Posterior cingulate gyrus (tissue), 11 donors: ENCODE results near the gene TRIO.

Experiments used
- DNase-seq, 10 donors: peaks; one replicate each; pipeline versions ENCODE4 v3.0.0 to v3.0.0-alpha.2; 2020 to 2021; ENCODE audit warnings: mixed read lengths in 3 of 10
- intact Hi-C: fragments of 100-400 bp; cut with DNase I; formaldehyde crosslinking; loops from one replicate; pipeline ENCODE4 v1.15.1; 2023

TRIO gene

DNA sequence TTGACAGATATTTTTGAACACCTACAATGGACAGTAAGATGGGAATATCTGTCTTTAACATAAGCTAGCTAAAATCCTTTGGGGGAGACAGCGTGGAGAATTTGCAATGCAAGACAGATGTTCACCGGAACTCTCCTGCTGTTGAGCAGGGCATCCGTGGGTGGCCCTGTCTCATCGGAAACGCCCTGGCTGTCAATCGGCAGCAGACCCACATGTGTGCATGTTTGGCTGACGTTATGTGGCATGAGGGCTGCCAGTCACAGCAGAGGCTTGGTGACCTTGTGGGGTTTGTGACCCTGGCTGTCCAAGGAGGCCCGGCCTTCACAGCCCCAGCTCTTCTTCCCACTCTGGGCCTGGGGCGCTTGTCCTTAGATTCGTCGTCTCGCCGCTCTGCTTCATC, 308.7 kb downstream of the TRIO start:
- intact Hi-C loops: no loop called here
- no peak for DNase-seq

- intact Hi-C loops: no loop called here
- no peak for DNase-seq
Measured at GRCh38 chr5:14452685-14453454, 309.7 kb downstream of the TRIO start.

DNA sequence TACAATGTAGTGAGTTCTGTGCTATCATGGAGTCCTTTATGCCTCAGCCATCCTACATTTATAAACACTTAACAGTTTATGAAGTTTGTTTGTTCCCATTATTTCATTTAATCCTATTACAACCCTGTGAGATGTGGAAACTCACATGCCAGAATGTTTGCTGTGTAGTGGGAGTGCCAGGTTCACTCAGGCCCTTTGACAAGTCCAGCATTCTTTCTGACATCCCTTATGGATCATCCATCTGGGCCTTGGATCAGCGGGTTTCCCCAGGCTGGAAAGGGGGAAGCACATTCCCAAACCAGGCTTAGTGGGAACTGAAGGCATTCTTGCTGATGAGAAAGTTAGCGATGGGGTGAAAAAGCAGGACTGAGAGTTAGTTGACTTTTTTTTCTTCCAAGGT, 310.3 kb downstream of the TRIO start:
- intact Hi-C loops: no loop called here

DNA sequence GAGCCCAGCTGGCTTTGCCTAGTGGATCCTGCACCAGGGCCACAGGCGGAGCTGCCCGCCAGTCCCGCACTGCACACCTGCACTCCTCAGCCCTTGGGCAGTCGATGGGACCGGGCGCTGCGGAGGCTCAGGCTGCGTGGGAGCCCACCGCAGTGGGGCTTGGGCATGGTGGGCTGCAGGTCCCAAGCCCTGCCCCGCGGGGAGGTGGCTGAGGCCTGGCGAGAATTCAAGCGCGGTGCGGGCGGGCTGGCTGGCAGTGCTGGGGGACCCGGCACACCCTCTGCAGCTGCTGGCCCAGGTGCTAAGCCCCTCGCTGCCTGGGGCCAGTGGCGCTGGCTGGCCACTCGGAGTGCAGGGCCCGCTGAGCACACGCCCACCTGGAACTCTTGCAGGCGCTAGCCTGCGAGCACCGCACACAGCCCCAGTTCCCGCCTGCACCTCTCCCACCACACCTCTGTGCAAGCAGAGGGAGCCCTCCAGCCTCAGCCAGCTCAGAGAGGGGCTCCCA, 312.7 kb downstream of the TRIO start:
- intact Hi-C loops: no loop called here

More for the DNA sequence above, 310.3 kb downstream of the TRIO start:
- no peak for DNase-seq

GRCh38 chr5:14457476-14457875, 314.3 kb downstream of the TRIO start:
- intact Hi-C loops: no loop called here
- DNase-seq: no peak

More for the DNA sequence above, 312.7 kb downstream of the TRIO start:
- no peak for DNase-seq

GRCh38 chr5:14458414-14458813, 315.3 kb downstream of the TRIO start:
- intact Hi-C loops: no loop called here
- DNase-seq: no peak

DNA sequence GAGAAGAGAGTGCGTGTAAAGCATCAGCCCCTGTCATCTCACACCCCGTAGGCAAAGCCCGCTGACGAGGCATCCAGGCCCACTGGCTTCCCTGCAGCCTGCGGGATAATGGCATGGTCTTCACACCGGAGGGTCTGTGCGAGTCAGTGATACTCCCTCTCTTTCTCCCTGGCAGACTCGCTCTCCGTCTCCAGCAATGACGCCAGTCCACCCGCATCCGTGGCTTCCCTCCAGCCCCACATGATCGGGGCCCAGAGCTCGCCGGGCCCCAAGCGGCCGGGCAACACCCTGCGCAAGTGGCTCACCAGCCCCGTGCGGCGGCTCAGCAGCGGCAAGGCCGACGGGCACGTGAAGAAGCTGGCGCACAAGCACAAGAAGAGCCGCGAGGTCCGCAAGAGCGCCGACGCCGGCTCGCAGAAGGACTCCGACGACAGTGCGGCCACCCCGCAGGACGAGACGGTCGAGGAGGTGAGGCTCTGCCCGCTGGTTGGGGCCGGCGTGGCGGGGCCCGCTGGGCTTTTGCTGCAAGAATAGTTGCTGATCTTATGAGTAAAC, 317.8 kb downstream of the TRIO start:
- DNase-seq: no peak
- intact Hi-C loops: no loop called here

DNA sequence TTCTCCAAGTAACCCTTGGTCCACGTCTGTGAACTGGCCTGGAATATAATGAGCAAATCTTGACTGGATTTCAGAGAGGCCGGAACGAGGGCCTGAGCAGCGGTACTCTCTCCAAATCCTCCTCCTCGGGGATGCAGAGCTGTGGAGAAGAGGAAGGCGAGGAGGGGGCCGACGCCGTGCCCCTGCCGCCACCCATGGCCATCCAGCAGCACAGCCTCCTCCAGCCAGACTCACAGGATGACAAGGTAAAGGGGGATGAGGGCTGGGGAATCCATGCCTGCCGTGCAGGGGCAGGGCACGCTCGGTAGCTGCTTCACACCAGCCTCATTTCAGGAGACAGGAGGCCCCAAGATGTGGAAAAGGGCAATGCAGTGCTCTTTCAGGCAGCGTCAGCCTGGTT, 319.5 kb downstream of the TRIO start:
- intact Hi-C loops: no loop called here
- no peak for DNase-seq

- intact Hi-C loops: no loop called here
- DNase-seq: no peak
Measured at GRCh38 chr5:14463629-14464028, 320.5 kb downstream of the TRIO start.

GRCh38 chr5:14464096-14464495, 321.0 kb downstream of the TRIO start:
- no peak for DNase-seq
- intact Hi-C loops: no loop called here

- DNase-seq: no peak
- intact Hi-C loops: no loop called here
Measured at GRCh38 chr5:14464671-14465070, 321.5 kb downstream of the TRIO start.

- no peak for DNase-seq
- intact Hi-C loops: no loop called here
Measured at GRCh38 chr5:14465116-14465515, 322.0 kb downstream of the TRIO start.

- intact Hi-C loops: no loop called here
- no peak for DNase-seq
Measured at GRCh38 chr5:14465776-14466175, 322.6 kb downstream of the TRIO start.

GRCh38 chr5:14467251-14467650, 324.1 kb downstream of the TRIO start:
- no peak for DNase-seq

DNA sequence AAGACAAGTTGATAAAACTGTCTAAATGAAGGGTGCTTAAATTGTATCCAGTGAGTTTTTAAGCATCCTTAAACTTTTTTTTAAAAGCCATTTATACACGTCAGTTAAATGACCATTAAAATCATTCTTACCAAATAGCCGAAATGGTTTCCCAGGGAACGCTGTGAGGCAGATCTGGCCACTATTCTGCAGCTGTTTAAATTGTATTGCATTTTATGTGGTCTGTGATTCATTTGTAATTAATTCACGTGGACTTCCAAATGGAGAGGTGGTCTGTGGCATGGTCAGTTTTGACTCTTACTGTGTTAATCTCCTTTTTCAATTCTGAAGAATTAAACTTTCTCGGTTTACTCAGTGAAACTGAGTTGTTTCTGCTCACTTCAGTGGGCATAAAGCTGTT, 324.7 kb downstream of the TRIO start:
- intact Hi-C loops: no loop called here

More at GRCh38 chr5:14467251-14467650, 324.1 kb downstream of the TRIO start:
- intact Hi-C loops: no loop called here

GRCh38 chr5:14469551-14470377, 326.6 kb downstream of the TRIO start:
- intact Hi-C loops: no loop called here
- no peak for DNase-seq

More for the DNA sequence above, 324.7 kb downstream of the TRIO start:
- DNase-seq: no peak

DNA sequence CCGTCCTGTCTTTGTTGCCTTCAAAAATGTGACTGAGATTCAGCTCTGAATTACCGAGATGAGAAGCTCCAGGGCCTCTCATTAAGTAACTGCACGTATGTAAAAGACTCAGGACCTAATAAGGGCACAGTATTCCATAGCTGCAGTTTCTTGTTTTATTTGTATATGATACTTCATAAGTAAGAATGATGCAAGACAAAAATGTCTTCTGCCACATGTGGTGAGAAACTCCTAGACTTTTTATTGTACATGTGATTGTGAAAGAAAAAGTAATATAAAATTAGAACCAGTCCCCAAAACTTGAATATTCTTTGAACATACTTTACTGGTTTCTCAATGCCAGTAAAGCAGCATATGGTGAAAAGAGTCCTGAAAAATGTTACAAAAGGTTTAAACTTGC, 328.4 kb downstream of the TRIO start:
- DNase-seq: no peak
- intact Hi-C loops: no loop called here

- intact Hi-C loops: no loop called here
- no peak for DNase-seq
Measured at GRCh38 chr5:14472986-14473567, 329.9 kb downstream of the TRIO start.

DNA sequence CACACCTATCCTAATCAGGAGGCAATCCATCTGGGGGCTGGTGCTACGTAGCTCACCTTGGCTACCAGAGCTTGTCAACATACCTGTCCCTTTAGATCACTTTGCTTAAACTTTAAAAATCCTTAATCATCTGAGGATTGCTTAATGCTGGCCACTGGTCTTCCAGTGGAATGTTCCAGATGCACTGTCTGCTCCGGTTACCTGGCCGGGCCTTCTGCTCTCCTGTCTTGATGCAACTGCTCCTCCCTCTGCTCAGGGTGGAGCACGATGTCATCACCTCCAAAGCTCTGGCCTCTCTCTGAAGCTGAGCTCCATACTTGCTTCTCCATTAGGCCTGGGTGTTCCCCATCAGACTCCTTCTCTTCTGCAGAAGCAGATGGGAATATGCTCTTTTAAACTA, 331.9 kb downstream of the TRIO start:
- intact Hi-C loops: no loop called here
- DNase-seq: no peak

- intact Hi-C loops: no loop called here
Measured at GRCh38 chr5:14476786-14477435, 333.8 kb downstream of the TRIO start.

More at GRCh38 chr5:14476786-14477435, 333.8 kb downstream of the TRIO start:
- DNase-seq: no peak
